Measurements from ENCODE around the gene KHDRBS2. TPM values are rescaled to one million over a fixed set of nuclear protein-coding genes. Genes with fewer than 3 reads are reported as not detected.

The KHDRBS2 gene
- total RNA-seq, 1 experiment from 2014 or later = 2.7 TPM

- Histone ChIP-seq H3K14ac (ENCODE audit: insufficient read depth, low read length) (no peak overlapping the region), H3K23me2 (ENCODE audit: insufficient read length, low read depth, low read length, poor library complexity, severe bottlenecking) (no peaks in the 10 kb centered on the region), H3K79me1 (ENCODE audit: insufficient read depth, low read depth, low read length, poor library complexity, severe bottlenecking) (no peaks in the 10 kb centered on the region), H3K79me2 (ENCODE audit: insufficient read depth, low read length) (no peaks in the 10 kb centered on the region; the same call in 1 of the 2 replicates), H2AFZ (ENCODE audit: low read length) (no peak overlapping the region), H4K20me1 (ENCODE audit: control insufficient read depth, insufficient read depth, insufficient read length) (no peaks in the 10 kb centered on the region), H3K4me1 (ENCODE audit: insufficient read depth, low read length) (no peaks in the 10 kb centered on the region), H3K9ac (ENCODE audit: extremely low read depth, insufficient read length, low read length) (no peak overlapping the region), H2BK15ac (ENCODE audit: low read depth, low read length) (no peak overlapping the region), H4K5ac (ENCODE audit: insufficient read length, low read depth, low read length) (no peak overlapping the region), H3K4ac (ENCODE audit: low read depth, low read length) (no peak overlapping the region), H3T11ph (ENCODE audit: low read length) (no peak overlapping the region), H2BK5ac (ENCODE audit: insufficient read length, low read length) (no peak overlapping the region), H3K9me3 (ENCODE audit: control insufficient read depth, low read depth, low read length) (no peaks in the 10 kb centered on the region), H2AK5ac (ENCODE audit: insufficient read length, low read length) (no peak overlapping the region), H4K91ac (ENCODE audit: insufficient read length, low read depth, low read length) (no peak overlapping the region), H3K4me2 (ENCODE audit: insufficient read depth, insufficient read length, low read length) (no peak overlapping the region), H2BK120ac (ENCODE audit: low read depth, low read length, poor library complexity, severe bottlenecking) (no peak overlapping the region), H4K8ac (replicated peaks; ENCODE audit: insufficient read length, low read depth, low read length) (no peak overlapping the region), H2BK20ac (ENCODE audit: low read depth, low read length, poor library complexity, severe bottlenecking) (no peak overlapping the region), H3K27ac (ENCODE audit: insufficient read length, low read depth, low read length) (no peak overlapping the region), H3K23ac (ENCODE audit: insufficient read length, low read depth, low read length) (no peak overlapping the region), H3K18ac (ENCODE audit: insufficient read length, low read depth, low read length) (no peak overlapping the region), H3K27me3 (ENCODE audit: insufficient read depth, low read length) (no peaks in the 10 kb centered on the region), H2BK12ac (ENCODE audit: insufficient read length, low read depth, low read length) (no peak overlapping the region), H3K56ac (ENCODE audit: insufficient read length, low read depth, low read length) (no peak overlapping the region)
- H3K4me3 Mint-ChIP-seq = no peak overlapping the region
- H3K27ac Mint-ChIP-seq = no peak overlapping the region
- H3K36me3 Mint-ChIP-seq (ENCODE audit: insufficient read depth in 1 of 3, low read depth in 3 of 3) = peaks cover 0 to 8% (median 6%) of the 10 kb centered on the region in 3 experiments; a peak in 5 of 7 replicates
- H3K27me3 Mint-ChIP-seq (ENCODE audit: low read depth) = no peaks in the 10 kb centered on the region
- H3K4me1 Mint-ChIP-seq = no peaks in the 10 kb centered on the region
- no peak for TF ChIP-seq CTCF (conservative IDR thresholded peaks at IDR 0.05)
- no CpG with 5 or more reads among the region's 5 CpGs for WGBS (ENCODE audit: extremely low coverage, insufficient read length, low lambda C conversion rate)
- no peak for DNase-seq
- H3K9me3 Mint-ChIP-seq = peaks cover 5 to 6% of the 10 kb centered on the region in 2 experiments; a peak in 3 of 5 replicates
Observed at GRCh38 chr6:61745994-61746393, 540.0 kb downstream of the KHDRBS2 start.

Measured in H9 (cell line).